Stimulated activated effector memory CD8-positive, alpha-beta T cell treated with anti-CD3 and anti-CD28 coated beads, Interleukin-12 subunit alpha, Interleukin-12 subunit beta, amount 100 ng/mL, for 72 hours (primary cell): Measurements from ENCODE around the gene MGP.

ENCODE experiments used
- ATAC-seq: fragments of 150-1000 bp; cut with Tn5 transposase; 2 replicates; pipeline ENCODE4 v1.10.0; 2021
- DNase-seq, 2 donors: peaks; one replicate each; pipeline ENCODE4 v3.0.0; 2021 to 2022; ENCODE audit warnings: low spot score in 2 of 2
- H3K27ac Mint-ChIP-seq: one replicate; pipeline ENCODE4 v1.8.0; 2022; ENCODE audit warnings: mild to moderate bottlenecking, mixed read lengths
- H3K36me3 Mint-ChIP-seq: one replicate; pipeline ENCODE4 v1.8.0; 2022; ENCODE audit warnings: mild to moderate bottlenecking, mixed read lengths
- H3K4me1 Mint-ChIP-seq: one replicate; pipeline ENCODE4 v1.8.0; 2022; ENCODE audit warnings: mixed read lengths
- H3K4me3 Mint-ChIP-seq: one replicate; pipeline ENCODE4 v1.8.0; 2022; ENCODE audit warnings: mild to moderate bottlenecking, mixed read lengths
- H3K9me3 Mint-ChIP-seq: one replicate; pipeline ENCODE4 v1.8.0; 2022; ENCODE audit warnings: mixed read lengths

The MGP gene

DNA sequence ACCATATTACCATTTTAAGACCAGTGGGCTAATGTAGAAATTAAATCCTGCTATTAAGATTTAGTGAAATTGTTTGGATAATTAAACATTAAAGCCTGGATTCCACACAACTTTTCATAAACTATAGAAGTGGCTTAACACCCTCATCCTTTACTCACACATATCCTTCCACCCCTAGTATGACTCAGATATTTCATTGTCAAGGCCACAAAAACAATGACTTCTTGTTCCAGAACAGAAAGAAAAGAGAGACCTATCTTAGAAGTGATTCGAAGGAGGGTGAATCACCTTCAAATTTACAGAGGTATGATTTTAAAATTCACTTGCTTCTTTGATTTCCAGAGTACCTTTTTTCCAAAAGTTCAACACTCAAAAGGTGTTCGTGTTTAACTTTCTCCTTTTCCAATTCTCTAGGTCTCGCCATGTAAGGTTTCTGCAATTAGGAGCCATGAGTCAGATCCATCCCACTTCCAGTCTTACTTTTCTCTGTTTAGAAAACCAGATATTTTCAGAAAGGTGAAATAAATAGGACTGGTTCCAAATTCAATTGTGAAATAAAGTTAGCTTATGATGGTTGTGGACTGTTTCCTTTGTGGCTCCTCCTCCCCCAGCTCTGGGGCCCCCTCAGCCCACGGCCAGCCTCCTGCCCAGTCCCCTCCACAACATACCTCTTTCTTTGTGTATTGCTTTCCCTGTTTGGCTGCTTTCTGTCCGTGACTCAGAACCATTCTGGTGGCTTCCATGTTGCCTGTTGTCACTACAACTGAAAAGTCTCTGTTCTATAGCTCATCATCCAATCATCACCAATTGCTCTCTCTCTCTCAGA, 24.6 kb upstream of the MGP start:
- Mint-ChIP-seq H3K36me3 (peaks cover 24% of the 10 kb centered on the region), H3K4me3 (peak overlapping the region; percentile 27), H3K27ac (peak overlapping the region; percentile 65), H3K9me3 (no peaks in the 10 kb centered on the region), H3K4me1 (peaks cover 31% of the 10 kb centered on the region)
- DNase-seq, result peak; percentile 7 to 59
- ATAC-seq, result peak; percentile 90

- Mint-ChIP-seq H3K36me3 (peaks cover 8% of the 10 kb centered on the region), H3K4me1 (peaks cover 31% of the 10 kb centered on the region), H3K4me3 (no peak overlapping the region), H3K27ac (no peak overlapping the region), H3K9me3 (no peaks in the 10 kb centered on the region)
- peak; percentile 62 for ATAC-seq
- no peak for DNase-seq
Measured at GRCh38 chr12:14907953-14908352, 22.3 kb upstream of the MGP start.

- DNase-seq (no peak), ATAC-seq (no peak)
- H3K4me1 Mint-ChIP-seq, result peaks cover 31% of the 10 kb centered on the region
- H3K4me3 Mint-ChIP-seq, result no peak overlapping the region
- no peak overlapping the region for H3K27ac Mint-ChIP-seq
- peaks cover 8% of the 10 kb centered on the region for H3K36me3 Mint-ChIP-seq
- H3K9me3 Mint-ChIP-seq, result no peaks in the 10 kb centered on the region
Measured at GRCh38 chr12:14906114-14906513, 20.5 kb upstream of the MGP start.

- no peak for ATAC-seq
- Mint-ChIP-seq H3K27ac (no peak overlapping the region), H3K36me3 (peaks cover 8% of the 10 kb centered on the region)
Measured at GRCh38 chr12:14905269-14906004, 19.8 kb upstream of the MGP start.

DNA sequence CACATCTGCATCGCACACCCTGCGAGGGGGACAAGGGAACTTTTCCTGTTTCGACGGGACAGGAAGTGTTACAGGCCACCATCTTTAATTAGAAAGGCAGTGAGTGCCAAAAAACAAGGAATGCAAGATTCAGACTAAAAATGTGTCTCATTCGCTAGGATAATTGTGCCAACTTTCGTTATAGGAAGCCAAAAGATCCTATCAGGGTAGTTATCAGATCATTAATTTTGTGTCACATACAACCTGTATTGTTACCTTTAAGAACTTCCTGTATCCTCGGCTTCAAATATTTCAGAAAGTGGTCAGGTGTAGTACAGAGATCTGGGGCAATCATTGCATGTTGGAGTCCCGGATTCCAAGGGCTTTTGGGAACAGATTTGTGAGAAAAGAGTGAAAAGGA, 19.2 kb upstream of the MGP start:
- ATAC-seq (no peak), DNase-seq (no peak)
- Mint-ChIP-seq H3K36me3 (peaks cover 8% of the 10 kb centered on the region), H3K27ac (no peak overlapping the region), H3K4me1 (peaks cover 19% of the 10 kb centered on the region), H3K4me3 (no peak overlapping the region), H3K9me3 (no peaks in the 10 kb centered on the region)

More at GRCh38 chr12:14905269-14906004, 19.8 kb upstream of the MGP start:
- Mint-ChIP-seq H3K4me1 (peaks cover 25% of the 10 kb centered on the region), H3K9me3 (no peaks in the 10 kb centered on the region), H3K4me3 (no peak overlapping the region)
- DNase-seq, result no peak

- peaks cover 8% of the 10 kb centered on the region for H3K36me3 Mint-ChIP-seq
- H3K4me1 Mint-ChIP-seq, result peaks cover 16% of the 10 kb centered on the region
- no peak for DNase-seq
- no peaks in the 10 kb centered on the region for H3K9me3 Mint-ChIP-seq
- no peak overlapping the region for H3K27ac Mint-ChIP-seq
- no peak for ATAC-seq
- H3K4me3 Mint-ChIP-seq, result no peak overlapping the region
Measured at GRCh38 chr12:14903386-14904098, 17.9 kb upstream of the MGP start.

DNA sequence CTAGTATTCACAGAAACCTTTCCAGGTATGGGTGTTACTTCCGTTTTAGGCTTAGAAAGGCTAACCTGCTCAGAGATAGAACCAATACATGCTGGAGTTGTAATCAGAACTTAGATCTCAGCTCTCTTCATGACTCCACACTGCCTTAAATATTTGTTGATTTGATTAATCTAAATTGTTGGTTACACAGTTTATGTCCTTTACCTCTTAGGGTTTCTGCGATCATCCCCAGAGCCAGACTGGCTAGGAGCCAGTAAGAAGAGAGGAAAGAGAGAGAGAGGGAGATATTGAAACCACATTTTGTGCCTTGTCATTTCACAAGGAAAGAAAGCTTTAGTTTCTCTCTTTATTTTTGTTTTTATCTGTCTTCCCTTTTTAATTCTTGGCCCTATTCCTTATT, 16.8 kb upstream of the MGP start:
- Mint-ChIP-seq H3K4me1 (peaks cover 5% of the 10 kb centered on the region), H3K9me3 (no peaks in the 10 kb centered on the region), H3K27ac (no peak overlapping the region), H3K36me3 (peaks cover under 1% of the 10 kb centered on the region), H3K4me3 (no peak overlapping the region)
- no peak for DNase-seq
- no peak for ATAC-seq

- Mint-ChIP-seq H3K27ac (no peak overlapping the region), H3K4me1 (peaks cover 5% of the 10 kb centered on the region), H3K9me3 (no peaks in the 10 kb centered on the region), H3K36me3 (no peaks in the 10 kb centered on the region), H3K4me3 (no peak overlapping the region)
- DNase-seq (no peak), ATAC-seq (no peak)
Measured at GRCh38 chr12:14901228-14901562, 15.5 kb upstream of the MGP start.

DNA sequence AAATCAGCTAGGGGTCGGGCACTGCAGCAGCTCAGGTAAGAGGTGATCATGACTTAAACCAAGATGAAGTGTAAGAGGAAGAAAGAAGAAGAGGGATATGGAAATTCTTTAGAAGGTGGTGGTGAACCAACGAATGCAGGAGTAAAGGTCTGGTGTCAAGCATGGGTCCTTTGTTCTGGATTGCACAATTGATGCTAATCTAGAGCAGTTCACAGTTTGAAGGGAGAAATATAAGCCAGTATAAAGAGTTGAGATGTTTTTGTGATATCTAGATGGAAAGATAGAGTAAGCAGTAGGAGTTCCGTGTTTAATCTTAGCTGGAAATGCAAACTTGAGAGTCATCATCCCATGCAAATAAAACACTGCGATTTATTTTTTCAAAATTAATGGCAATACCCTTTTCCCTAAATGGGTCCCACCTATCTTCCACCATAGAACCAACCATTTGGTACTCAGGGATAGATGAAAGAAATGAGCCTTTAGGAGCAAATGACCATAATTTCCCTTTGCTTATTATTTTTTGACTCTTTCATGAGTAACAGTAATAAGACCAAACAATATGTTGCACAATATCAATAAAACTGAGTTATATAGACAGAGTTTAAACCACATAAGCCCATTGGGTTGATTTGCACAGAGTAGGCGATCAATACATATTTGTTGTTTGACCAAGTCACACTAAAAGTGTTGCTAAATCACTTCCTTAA, 15.0 kb upstream of the MGP start:
- H3K27ac Mint-ChIP-seq, result no peak overlapping the region
- no peak for DNase-seq
- H3K9me3 Mint-ChIP-seq, result no peaks in the 10 kb centered on the region
- H3K36me3 Mint-ChIP-seq, result no peaks in the 10 kb centered on the region
- no peak for ATAC-seq
- no peak overlapping the region for H3K4me3 Mint-ChIP-seq
- peaks cover 5% of the 10 kb centered on the region for H3K4me1 Mint-ChIP-seq

- no peak for ATAC-seq
- no peaks in the 10 kb centered on the region for H3K4me1 Mint-ChIP-seq
- no peak overlapping the region for H3K4me3 Mint-ChIP-seq
- no peaks in the 10 kb centered on the region for H3K36me3 Mint-ChIP-seq
- H3K27ac Mint-ChIP-seq, result no peak overlapping the region
- no peak for DNase-seq
- no peaks in the 10 kb centered on the region for H3K9me3 Mint-ChIP-seq
Measured at GRCh38 chr12:14896521-14897169, 11.0 kb upstream of the MGP start.

DNA sequence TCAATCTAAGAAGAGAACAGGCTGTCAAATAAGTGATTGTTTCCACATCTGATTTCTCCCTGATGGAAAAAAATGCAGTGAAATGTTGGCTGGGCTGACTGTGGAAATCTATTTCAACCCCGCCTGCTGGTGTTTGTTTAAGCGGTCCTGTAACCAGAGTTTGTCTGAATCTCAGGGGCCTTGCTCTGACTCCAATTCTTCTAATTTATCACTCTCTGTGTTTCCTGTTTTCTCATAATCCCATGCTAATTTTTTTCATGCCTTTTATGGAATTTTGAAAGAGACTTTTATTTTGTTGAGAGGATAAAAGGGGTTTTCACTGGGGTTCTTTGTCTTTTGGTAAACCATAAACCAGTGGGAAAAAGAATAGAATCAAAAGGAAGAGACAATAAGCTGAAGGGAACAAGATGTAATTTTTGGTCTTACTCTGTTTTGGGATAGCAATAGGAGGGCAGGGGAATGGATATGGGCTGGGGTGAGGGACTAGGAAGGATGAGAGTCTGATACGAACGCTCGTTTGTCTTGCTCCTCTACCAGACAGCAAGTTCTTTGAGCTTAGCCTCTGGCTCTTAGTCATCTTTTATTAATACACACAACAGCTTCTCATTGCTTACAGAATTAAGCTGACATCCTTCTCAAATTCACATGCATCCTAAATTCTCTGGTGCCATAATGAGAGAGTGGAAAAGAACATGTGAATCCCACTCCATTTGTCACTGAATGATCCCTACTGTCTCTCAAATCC, 8.0 kb upstream of the MGP start:
- no peak for ATAC-seq
- DNase-seq, result no peak
- Mint-ChIP-seq H3K9me3 (no peaks in the 10 kb centered on the region), H3K4me1 (no peaks in the 10 kb centered on the region), H3K27ac (no peak overlapping the region), H3K4me3 (no peak overlapping the region), H3K36me3 (no peaks in the 10 kb centered on the region)

- Mint-ChIP-seq H3K36me3 (no peaks in the 10 kb centered on the region), H3K4me1 (no peaks in the 10 kb centered on the region), H3K9me3 (no peaks in the 10 kb centered on the region), H3K4me3 (no peak overlapping the region), H3K27ac (no peak overlapping the region)
- ATAC-seq (no peak), DNase-seq (no peak)
Measured at GRCh38 chr12:14892726-14893505, 7.3 kb upstream of the MGP start.

DNA sequence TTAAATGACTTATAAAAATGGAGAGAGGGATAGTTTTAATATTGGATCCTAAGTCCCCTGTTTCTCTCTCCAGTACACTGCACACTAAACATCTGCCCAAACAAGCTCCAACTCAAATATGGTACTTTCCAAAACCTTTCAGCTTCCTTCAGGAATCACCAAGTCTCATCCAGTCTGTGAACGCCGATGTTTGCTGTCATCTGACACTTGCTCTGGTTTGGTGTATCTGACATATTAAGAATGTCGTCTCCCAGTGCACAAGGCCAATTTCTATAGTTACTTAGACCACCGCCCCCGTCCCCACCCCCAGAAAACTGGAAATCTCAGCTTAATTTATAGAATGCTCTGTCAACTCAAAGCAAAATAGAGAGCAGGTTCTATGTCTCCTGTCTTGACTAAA, 5.0 kb upstream of the MGP start:
- peaks cover under 1% of the 10 kb centered on the region for H3K4me1 Mint-ChIP-seq
- no peaks in the 10 kb centered on the region for H3K36me3 Mint-ChIP-seq
- H3K4me3 Mint-ChIP-seq, result no peak overlapping the region
- H3K27ac Mint-ChIP-seq, result no peak overlapping the region
- no peak for ATAC-seq
- no peaks in the 10 kb centered on the region for H3K9me3 Mint-ChIP-seq
- no peak for DNase-seq

DNA sequence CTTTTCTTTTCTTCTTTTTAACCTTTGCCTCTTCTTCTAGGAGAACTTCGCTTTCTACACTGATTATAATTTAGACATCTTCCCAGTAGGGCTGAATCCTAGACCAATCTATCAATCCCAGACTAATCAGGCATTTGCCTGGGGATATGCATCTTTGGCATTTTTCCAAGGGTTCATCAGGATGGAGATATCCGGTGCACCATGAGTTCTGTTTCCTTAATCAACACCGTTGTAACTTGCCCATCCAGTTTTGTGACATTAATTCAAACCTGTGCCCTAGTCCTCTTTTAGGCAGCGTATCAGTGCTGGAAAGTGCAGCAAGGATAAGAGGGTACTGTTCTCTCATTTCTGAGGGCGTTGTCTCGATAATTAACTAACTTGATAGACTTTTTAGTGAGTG, 617 bp upstream of the MGP start:
- Mint-ChIP-seq H3K36me3 (no peaks in the 10 kb centered on the region), H3K27ac (no peak overlapping the region), H3K4me1 (peaks cover 13% of the 10 kb centered on the region), H3K9me3 (no peaks in the 10 kb centered on the region), H3K4me3 (no peak overlapping the region)
- no peak for ATAC-seq
- no peak for DNase-seq
